OCI-LY1 (cell line): ENCODE results near the gene CTCFL.

Experiments used
- EZH2 ChIP-seq: fragments of 200-600 bp; sonication (generic), shearing (Covaris generic); IDR thresholded peaks from 2 replicates; pipeline ENCODE4 v1.8.0; 2017; ENCODE audit warnings: borderline replicate concordance, mixed run types, mild to moderate bottlenecking, antibody characterized with exemption, low read length, moderate library complexity, mixed read lengths
- TF ChIP-seq, protein P1 (sequence below): fragments of 200-600 bp; sonication (generic), shearing (Covaris generic); IDR thresholded peaks from 2 replicates; pipeline ENCODE4 v1.5.1; 2017; ENCODE audit warnings: mild to moderate bottlenecking, antibody characterized with exemption, low read length, moderate library complexity, mixed read lengths

DNA sequence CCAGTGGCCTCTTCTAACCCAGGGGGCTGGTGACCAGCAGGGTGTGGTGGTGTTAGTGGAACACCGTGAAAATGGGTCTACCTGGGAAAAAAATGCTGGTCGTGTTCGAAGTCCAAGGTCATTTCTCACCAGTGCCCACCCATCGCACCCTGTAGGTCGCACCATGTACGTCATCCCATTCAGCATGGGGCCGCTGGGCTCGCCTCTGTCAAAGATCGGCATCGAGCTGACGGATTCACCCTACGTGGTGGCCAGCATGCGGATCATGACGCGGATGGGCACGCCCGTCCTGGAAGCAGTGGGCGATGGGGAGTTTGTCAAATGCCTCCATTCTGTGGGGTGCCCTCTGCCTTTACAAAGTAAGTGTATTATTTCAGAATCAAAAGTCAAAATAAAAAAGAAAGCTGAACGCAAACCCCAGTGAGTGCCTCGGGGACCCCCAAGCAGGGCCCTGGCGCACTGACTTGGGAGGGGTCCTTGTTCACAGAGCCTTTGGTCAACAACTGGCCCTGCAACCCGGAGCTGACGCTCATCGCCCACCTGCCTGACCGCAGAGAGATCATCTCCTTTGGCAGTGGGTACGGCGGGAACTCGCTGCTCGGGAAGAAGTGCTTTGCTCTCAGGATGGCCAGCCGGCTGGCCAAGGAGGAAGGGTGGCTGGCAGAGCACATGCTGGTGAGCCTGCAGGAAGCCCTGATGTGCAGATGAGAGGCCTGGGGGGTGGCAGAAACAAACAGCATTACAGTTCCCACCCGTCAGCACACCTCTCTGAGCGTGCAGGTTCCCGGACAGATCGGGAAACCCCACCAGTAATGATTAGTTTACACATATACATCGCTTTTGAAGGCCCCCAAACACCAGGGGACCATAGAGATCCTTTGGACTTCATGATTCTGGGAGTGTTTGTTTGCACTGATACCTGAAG, 37.9 kb upstream of the CTCFL start:
- TF ChIP-seq, protein P1, sequence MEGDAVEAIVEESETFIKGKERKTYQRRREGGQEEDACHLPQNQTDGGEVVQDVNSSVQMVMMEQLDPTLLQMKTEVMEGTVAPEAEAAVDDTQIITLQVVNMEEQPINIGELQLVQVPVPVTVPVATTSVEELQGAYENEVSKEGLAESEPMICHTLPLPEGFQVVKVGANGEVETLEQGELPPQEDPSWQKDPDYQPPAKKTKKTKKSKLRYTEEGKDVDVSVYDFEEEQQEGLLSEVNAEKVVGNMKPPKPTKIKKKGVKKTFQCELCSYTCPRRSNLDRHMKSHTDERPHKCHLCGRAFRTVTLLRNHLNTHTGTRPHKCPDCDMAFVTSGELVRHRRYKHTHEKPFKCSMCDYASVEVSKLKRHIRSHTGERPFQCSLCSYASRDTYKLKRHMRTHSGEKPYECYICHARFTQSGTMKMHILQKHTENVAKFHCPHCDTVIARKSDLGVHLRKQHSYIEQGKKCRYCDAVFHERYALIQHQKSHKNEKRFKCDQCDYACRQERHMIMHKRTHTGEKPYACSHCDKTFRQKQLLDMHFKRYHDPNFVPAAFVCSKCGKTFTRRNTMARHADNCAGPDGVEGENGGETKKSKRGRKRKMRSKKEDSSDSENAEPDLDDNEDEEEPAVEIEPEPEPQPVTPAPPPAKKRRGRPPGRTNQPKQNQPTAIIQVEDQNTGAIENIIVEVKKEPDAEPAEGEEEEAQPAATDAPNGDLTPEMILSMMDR, result no peak
- no peak for TF ChIP-seq EZH2
